ENCODE data around the gene NEB. TPM values are rescaled to one million over a fixed set of nuclear protein-coding genes. Genes with fewer than 3 reads are reported as not detected.

Gene NEB
- total and polyA plus RNA-seq, 2 donors (not counting 1 experiment from before 2014, with no cell fraction given): 3.6 to 4.6 TPM

GRCh38 chr2:151637271-151637781 lies 97.0 kb downstream of the NEB start:
- DNase-seq: peak; percentile 70
- Histone ChIP-seq H3K9me3 (ENCODE audit: control extremely low read depth in 1 of 3, control insufficient read depth in 2 of 3, insufficient read depth in 1 of 3, low read length in 2 of 3) (peaks cover 0 to 15% (median 0%) of the 10 kb centered on the region in 3 donors), H4K20me1 (ENCODE audit: control insufficient read depth, insufficient read depth, low read length, poor library complexity, severe bottlenecking) (no peaks in the 10 kb centered on the region), H3K27me3 (replicated peaks in 1 of 4; ENCODE audit: control extremely low read depth in 1 of 4, control insufficient read depth in 3 of 4, insufficient read depth in 4 of 4, low read length in 3 of 4) (no peaks in the 10 kb centered on the region), H3K27ac (ENCODE audit: low read length in 2 of 2) (peak overlapping the region; percentile 78 to 89), H2AFZ (ENCODE audit: insufficient read depth, low read depth, low read length, poor library complexity, severe bottlenecking) (peak overlapping the region; percentile 88), H3K36me3 (replicated peaks in 1 of 2; ENCODE audit: control extremely low read depth in 1 of 2, control insufficient read depth in 1 of 2, extremely low read depth in 1 of 2, insufficient read depth in 2 of 2, low read length in 1 of 2) (no peaks in the 10 kb centered on the region), H3K4me3 (ENCODE audit: control extremely low read depth in 1 of 5, extremely low read depth in 1 of 5, insufficient read depth in 1 of 5, low read depth in 2 of 5, low read length in 4 of 5) (peak overlapping the region in 4 of 5 experiments; percentile 9 to 65 (median 40)), H3K4me2 (replicated peaks; ENCODE audit: low read depth, low read length, poor library complexity, severe bottlenecking) (peak overlapping the region; percentile 80), H3K4me1 (ENCODE audit: control insufficient read depth in 2 of 2, insufficient read depth in 2 of 2, low read length in 2 of 2) (peaks cover 22 to 26% of the 10 kb centered on the region in 2 donors), H3K79me2 (ENCODE audit: control insufficient read depth, insufficient read depth, low read length) (no peaks in the 10 kb centered on the region), H3K9ac (ENCODE audit: low read length) (peak overlapping the region; percentile 61)
- TF ChIP-seq CTCF (IDR thresholded peaks at IDR 0.05): no peak
- no peak for TF ChIP-seq EZH2 (IDR thresholded peaks at IDR 0.05; ENCODE audit: borderline replicate concordance, insufficient read depth, low read depth, low read length, poor library complexity, severe bottlenecking)
- peaks cover 28% of the 10 kb centered on the region for H3K4me1 Mint-ChIP-seq
- POLR2A ChIA-PET: interaction anchor here (1.5 to 1.8 kb wide), 2 partner anchors 129 to 191 kb away, joined by 4 to 5 read pairs; partner anchors contain the start of gene ARL5A
- H3K9me3 Mint-ChIP-seq (ENCODE audit: insufficient read depth): no peaks in the 10 kb centered on the region
- CTCF ChIA-PET: interaction anchor here (0.9 to 2.7 kb wide), 9 partner anchors 11 to 361 kb away, joined by 3 to 17 read pairs (median 4); no protein-coding TSS in a partner anchor
- H3K27me3 Mint-ChIP-seq: no peaks in the 10 kb centered on the region
- peak; percentile 94 for ATAC-seq (ENCODE audit: low read depth)
- 4% methylated on average over 7 of the region's 8 CpGs for WGBS (ENCODE audit: insufficient coverage)
- intact Hi-C loops (cut with micrococcal nuclease): loop anchor here (1.0 to 10.0 kb wide), 4 partner anchors 134 to 373 kb away; partner anchors contain the start of genes ARL5A and RBM43
- peak overlapping the region; percentile 77 for H3K4me3 Mint-ChIP-seq
- H3K27ac Mint-ChIP-seq: peak overlapping the region; percentile 93

GRCh38 chr2:151634736-151635467 lies 99.4 kb downstream of the NEB start:
- no peak for ATAC-seq (ENCODE audit: low read depth)
- POLR2A ChIA-PET: no interaction called here

More at GRCh38 chr2:151634736-151635467, 99.4 kb downstream of the NEB start:
- Histone ChIP-seq H3K9ac (ENCODE audit: low read length) (no peak overlapping the region), H3K36me3 (replicated peaks in 1 of 2; ENCODE audit: control extremely low read depth in 1 of 2, control insufficient read depth in 1 of 2, extremely low read depth in 1 of 2, insufficient read depth in 2 of 2, low read length in 1 of 2) (no peaks in the 10 kb centered on the region), H3K4me2 (replicated peaks; ENCODE audit: low read depth, low read length, poor library complexity, severe bottlenecking) (no peak overlapping the region), H3K27me3 (replicated peaks in 1 of 4; ENCODE audit: control extremely low read depth in 1 of 4, control insufficient read depth in 3 of 4, insufficient read depth in 4 of 4, low read length in 3 of 4) (no peaks in the 10 kb centered on the region), H4K20me1 (ENCODE audit: control insufficient read depth, insufficient read depth, low read length, poor library complexity, severe bottlenecking) (no peaks in the 10 kb centered on the region), H3K4me1 (ENCODE audit: control insufficient read depth in 2 of 2, insufficient read depth in 2 of 2, low read length in 2 of 2) (peaks cover 22 to 26% of the 10 kb centered on the region in 2 donors), H3K79me2 (ENCODE audit: control insufficient read depth, insufficient read depth, low read length) (no peaks in the 10 kb centered on the region), H3K9me3 (ENCODE audit: control extremely low read depth in 1 of 3, control insufficient read depth in 2 of 3, insufficient read depth in 1 of 3, low read length in 2 of 3) (peaks cover 0 to 15% (median 0%) of the 10 kb centered on the region in 3 donors), H3K27ac (ENCODE audit: low read length in 2 of 2) (no peak overlapping the region), H3K4me3 (ENCODE audit: control extremely low read depth in 1 of 5, extremely low read depth in 1 of 5, insufficient read depth in 1 of 5, low read depth in 2 of 5, low read length in 4 of 5) (no peak overlapping the region), H2AFZ (ENCODE audit: insufficient read depth, low read depth, low read length, poor library complexity, severe bottlenecking) (no peak overlapping the region)
- DNase-seq: no peak
- no peak for TF ChIP-seq EZH2 (IDR thresholded peaks at IDR 0.05; ENCODE audit: borderline replicate concordance, insufficient read depth, low read depth, low read length, poor library complexity, severe bottlenecking)
- no peak for TF ChIP-seq CTCF (IDR thresholded peaks at IDR 0.05)
- peaks cover 28% of the 10 kb centered on the region for H3K4me1 Mint-ChIP-seq
- H3K9me3 Mint-ChIP-seq (ENCODE audit: insufficient read depth): no peaks in the 10 kb centered on the region
- H3K27me3 Mint-ChIP-seq: no peaks in the 10 kb centered on the region
- H3K27ac Mint-ChIP-seq: no peak overlapping the region
- WGBS (ENCODE audit: insufficient coverage): 100% methylated on average over 2 of the region's 4 CpGs
- no peak overlapping the region for H3K4me3 Mint-ChIP-seq
- intact Hi-C loops (cut with micrococcal nuclease): loop anchor here (5.0 to 10.0 kb wide), 2 partner anchors 172 to 370 kb away; partner anchors contain the start of gene RBM43
- CTCF ChIA-PET: no interaction called here
